Left forelimb (tissue), 1 donor: ENCODE data around the gene SYCE3.
A peak's percentile ranks its signal among the peaks of the same experiment; 100 is the strongest.
"Not testable (repeated sequence)": the region's sequence is repeated elsewhere in the genome, so short reads cannot be mapped to it uniquely, and the experiment has no call there.

Experiments used
- DNase-seq: peaks from one replicate; pipeline ENCODE4 v3.0.0-alpha.2; 2018; ENCODE audit warnings: low spot score

SYCE3 gene

DNA sequence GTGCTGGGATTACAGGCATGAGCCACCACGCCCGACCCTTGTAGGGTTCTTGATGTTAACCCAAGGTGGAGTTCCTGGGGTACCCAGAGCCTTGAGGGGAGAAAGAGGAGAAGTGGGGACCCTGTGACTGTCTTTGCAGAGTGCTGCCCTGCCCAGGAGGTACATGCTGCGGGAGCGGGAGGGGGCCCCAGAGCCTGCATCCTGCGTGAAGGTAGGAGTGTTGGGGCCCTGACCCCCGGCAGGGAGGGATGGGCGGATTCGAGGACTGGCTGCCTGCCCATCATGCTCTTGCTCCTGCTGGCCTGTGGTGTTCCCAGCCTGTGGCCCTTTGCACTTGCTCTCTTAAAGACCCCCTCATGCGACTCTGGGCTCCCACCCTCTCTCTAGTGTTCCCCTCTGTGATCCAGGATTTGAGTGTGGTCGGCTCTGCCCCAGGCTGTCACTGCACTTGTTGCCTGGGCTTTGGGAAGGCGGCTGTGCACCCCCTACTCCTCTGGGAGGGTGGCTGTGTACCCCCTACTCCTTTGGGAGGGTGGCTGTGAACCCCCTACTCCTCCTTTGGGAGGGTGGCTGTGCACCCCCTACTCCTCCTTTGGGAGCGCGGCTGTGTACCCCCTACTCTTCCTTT lies 41.8 kb downstream of the SYCE3 start:
- no peak for DNase-seq

GRCh38 chr22:50520184-50520583 lies 42.5 kb downstream of the SYCE3 start:
- DNase-seq = not testable (repeated sequence)

- no peak for DNase-seq
These were observed 43.6 kb downstream of the SYCE3 start for GRCh38 chr22:50519151-50519550.

GRCh38 chr22:50518606-50519005 lies 44.1 kb downstream of the SYCE3 start:
- peak; percentile 67 for DNase-seq

GRCh38 chr22:50517495-50518260 lies 45.0 kb downstream of the SYCE3 start:
- no peak for DNase-seq

DNA sequence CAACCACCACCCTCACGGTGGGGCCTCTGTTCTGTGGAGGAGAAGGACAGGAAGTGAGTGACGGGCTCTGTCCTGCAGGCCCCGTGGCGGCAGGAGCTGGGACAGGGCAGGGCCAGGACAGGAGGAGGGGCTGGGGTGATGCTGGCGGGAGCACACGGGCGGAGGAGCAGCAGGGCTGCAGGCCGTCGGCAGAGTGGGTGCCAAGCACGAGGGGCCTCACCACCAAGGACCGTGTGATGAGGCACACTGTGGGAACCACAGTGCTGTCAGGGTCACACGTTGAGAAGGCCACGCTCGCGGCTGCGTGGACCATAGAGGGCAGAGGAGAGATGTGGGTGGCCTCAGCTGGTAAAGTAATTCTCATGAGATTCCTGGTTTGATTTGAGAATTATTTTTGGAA lies 45.8 kb downstream of the SYCE3 start:
- no peak for DNase-seq

DNA sequence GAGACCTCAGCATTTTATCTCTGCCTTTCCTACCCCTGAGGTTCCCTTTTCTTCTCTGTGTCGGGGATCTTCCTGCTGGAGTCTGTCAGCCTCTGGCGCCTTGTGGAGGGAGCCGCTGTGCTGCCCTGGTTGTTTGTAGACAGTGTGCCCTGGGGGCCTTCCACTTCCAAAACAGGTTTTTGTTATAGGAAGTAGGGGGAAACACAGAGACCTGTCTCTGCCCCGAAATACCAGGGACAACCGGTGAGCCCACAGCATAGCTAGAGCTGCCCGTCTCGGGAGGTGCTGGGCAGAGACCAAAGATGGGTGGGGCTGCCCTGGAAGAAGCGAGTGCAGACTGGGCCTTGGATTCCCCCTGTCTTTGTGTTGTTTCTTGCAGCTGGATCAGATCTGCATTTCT lies 46.7 kb downstream of the SYCE3 start:
- DNase-seq = no peak

DNA sequence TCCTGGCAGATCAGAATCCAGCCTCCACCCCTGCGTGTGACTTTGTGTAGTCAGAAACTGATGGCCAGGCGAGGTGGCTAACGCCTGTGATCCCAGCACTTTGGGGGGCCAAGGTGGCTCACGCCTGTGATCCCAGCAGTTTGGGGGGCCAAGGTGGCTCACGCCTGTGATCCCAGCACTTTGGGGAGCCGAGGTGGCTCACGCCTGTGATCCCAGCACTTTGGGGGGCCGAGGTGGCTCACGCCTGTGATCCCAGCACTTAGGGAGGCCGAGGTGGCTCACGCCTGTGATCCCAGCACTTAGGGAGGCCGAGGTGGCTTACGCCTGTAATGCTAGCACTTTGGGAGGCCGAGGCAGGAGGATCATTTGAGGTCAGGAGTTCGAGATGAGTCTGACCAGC lies 49.5 kb downstream of the SYCE3 start:
- no peak for DNase-seq

DNA sequence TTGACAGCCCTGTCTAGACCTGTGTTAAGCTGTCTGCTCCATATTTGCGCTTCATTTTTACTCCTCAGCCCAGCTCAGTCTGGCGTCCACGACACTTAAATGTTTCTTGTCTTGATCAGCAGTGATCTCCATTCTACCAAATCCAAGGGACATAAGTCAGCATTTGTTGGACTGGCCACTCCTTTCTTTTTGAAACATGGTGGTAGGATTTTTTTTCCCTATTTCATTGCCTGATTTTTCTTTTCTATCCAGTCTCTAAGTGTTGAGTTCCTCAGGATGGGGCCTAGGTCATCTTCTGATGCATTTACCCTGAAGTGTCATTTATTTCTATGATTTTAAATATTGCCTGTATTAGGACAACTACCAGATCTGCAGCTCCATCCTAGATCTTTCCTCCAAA lies 53.8 kb downstream of the SYCE3 start:
- DNase-seq = no peak

GRCh38 chr22:50507991-50508884 lies 54.5 kb downstream of the SYCE3 start, which contains the start of gene NCAPH2:
NCAPH2 (plus strand) TSS chr22:50508224; CDS start chr22:50508338, 114 bp downstream.
- no peak for DNase-seq

- DNase-seq = peak; percentile 100
These were observed 55.2 kb downstream of the SYCE3 start, which contains the start of gene LMF2 for GRCh38 chr22:50507421-50507990. LMF2 (minus strand) TSS chr22:50507702; CDS start chr22:50507675, 27 bp downstream.

GRCh38 chr22:50506611-50507420 lies 55.9 kb downstream of the SYCE3 start:
- no peak for DNase-seq

DNA sequence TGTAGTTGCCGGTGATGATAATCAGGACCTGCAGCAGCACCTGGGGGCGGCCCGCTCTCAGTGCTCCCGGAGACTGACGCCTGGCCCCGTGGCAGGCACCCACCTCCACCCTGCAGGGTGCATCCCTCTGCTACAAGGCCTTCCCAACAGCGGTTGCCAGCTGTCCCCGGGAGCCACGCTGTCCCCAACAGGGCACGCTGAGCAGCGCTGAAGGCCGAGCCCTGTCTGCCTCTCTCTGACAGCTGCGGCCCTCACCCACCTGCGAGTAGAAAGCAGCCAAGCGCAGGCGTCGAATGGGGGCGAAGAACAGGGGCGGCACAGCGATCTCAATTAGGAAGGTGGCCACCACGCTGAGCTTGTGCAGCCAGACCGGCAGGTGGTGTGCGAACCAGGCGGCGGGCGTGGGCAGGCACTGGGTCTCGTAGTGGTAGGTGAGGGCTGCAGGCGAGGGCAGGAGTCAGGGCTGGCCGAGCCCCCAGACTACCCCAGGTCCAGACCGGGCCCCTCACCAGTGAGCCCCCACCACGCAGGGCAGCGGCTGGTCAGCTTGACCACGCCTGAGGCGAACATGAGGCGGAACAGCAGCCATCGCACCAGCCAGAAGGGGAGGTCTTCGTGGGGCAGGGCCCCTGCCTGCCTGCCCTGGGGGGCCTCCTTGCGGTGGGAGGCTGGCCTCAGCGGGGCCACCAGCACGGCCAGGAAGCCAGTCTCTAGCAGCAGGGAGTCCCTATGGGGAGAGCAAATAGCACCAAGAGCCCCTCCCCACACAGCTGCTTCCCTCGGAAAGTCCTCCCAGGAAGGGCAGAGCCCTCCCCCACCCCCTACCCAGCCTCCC lies 56.7 kb downstream of the SYCE3 start:
- no peak for DNase-seq

DNA sequence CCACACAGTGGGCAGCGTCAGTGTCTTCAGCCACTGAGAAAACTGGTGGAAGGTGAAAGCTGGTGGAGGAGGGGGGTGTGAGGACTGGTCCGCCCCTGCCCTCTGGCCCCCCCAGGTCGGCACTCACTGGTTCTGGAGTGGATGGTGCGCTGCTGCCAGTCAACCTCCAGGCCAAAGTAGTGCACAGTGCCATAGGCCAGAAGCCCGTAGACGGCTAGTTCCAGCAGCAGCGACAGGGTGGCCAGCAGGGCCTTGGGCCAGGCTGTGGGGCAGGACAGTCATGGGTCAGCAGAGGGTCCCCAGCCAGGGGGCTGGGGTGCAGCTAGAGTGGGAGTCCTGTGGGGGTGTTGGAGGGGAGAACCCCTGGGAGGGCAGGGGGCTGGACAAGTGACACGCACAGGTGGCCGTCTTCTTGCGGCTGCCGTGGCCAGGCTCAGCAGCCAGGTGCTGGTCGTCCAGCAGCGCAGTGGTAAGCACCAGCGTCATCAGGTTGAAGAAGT lies 57.4 kb downstream of the SYCE3 start:
- DNase-seq = no peak

- no peak for DNase-seq
These were observed 58.1 kb downstream of the SYCE3 start for GRCh38 chr22:50504369-50505211.

DNA sequence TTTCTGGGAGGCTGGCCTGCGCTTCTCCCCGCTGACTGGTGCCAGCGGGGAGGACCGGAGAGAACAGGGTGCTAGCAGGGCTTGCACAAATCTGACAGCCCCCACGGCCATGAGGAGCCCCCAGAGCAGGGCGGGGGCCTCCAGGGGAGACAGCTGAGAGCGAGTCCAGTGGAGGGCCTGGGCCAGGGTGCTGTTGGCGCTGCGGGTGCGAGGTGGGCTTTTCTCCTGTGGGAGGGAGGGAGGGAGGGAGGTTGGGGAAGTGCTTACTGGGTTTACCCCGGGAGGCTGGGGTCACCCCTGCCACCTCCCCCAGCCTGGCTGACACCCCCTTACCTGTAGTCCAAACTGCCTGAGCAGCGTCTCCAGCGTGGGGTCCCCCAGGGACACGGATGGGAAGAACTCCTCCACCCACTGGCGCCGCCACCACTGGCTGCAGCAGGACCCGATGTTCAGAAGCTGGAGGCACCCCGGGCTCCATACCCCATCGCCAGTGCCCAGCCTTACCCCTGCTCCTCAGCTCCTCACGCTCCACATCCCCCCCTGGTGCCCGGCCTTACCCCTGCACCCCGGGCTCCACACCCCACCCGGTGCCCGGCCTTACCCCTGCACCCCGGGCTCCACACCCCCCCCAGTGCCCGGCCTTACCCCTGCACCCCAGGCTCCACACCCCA lies 59.1 kb downstream of the SYCE3 start:
- no peak for DNase-seq

DNA sequence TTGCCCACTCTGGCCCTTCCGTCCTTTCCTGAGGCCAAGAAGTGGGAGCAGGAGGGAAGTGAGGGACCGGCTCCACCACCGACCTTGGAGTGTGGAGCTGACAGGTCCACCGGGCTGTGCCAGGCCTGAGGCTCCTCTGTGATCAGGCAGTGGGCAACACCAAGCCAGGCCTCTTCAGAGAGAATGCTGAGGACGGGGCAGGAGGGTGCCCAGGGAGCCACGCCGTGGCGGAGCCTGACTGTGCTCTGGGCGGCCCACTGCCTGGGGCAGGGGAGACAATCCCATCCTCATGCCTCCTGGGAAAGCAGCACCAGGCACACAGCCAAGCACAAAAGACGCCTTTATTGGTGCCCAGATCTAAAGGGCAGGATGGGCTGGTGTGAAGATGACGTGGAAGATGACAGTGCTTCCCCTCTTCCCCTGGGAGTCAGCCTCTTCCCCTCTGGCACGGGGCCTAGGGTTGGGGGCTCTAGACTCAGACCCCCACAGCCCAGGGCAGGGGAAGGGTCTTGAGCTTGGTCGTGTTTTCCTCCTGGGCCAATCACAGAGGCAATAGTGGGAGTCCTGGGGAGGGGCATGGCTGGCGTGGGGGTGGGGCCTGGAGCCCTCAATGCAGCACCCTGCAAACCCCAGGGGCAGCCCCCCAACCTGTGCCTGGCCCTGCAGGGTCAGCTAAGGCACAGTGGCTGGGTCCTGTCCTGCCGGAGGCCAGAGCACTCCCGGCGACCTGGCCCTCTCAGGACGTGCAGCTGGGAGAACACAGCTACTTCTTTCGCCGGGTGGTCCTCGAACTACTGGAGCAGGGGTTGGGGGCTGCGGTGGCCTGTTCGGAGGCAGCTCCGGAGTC lies 59.9 kb downstream of the SYCE3 start:
- DNase-seq = no peak

- no peak for DNase-seq
These were observed 60.6 kb downstream of the SYCE3 start for GRCh38 chr22:50502096-50502495.
